GM18867 (cell line): ENCODE measurements around the gene TCERG1L.
"Not testable (repeated sequence)": the region's sequence is repeated elsewhere in the genome, so short reads cannot be mapped to it uniquely, and the experiment has no call there.

ENCODE experiments used
- ATAC-seq: cut with Tn5 transposase; IDR thresholded peaks from one replicate; pipeline ENCODE4 v1.9.1; 2021; ENCODE audit warnings: mild to moderate bottlenecking, moderate library complexity; ENCODE audit not compliant: unreplicated experiment

Gene TCERG1L

DNA sequence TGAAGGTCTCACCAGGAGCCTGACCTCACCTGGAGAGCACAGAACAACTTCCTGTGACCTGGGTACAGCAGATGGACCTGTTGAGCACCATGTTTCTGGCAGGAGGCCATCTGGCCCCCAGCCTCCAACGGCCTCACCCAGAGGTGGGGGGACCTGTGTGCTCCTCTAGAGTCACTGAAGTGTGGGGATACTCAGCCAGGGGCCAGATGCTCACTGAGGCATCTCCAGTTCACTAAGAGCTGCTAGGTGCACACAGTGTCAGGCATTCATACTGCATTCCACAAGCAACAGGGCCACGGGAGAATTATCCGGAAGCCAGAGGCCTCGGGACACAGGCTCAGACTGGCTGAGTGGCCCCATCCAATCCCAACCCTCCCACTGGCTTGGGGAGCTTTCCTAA is 161.4 kb downstream of the TCERG1L start:
- no peak for ATAC-seq

DNA sequence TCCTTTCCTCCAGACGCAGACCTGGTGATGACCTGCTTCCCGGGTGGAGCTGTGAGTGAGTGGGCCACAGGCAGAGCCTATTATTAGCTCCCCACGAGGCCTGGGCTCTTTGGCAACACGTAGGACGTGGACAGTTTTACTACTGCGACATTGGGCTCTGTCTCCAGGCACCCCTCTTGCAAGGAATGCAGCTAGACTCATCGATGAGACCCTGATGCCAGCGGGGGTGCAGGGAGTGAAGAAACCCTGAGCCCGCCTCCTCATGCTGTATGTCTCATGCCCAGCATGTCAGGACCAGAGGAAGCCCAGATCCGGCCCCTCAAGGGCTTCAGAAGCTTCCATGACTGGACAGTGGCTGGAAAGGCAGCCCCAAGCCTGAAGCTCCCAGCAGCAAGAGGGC is 161.9 kb downstream of the TCERG1L start:
- no peak for ATAC-seq

DNA sequence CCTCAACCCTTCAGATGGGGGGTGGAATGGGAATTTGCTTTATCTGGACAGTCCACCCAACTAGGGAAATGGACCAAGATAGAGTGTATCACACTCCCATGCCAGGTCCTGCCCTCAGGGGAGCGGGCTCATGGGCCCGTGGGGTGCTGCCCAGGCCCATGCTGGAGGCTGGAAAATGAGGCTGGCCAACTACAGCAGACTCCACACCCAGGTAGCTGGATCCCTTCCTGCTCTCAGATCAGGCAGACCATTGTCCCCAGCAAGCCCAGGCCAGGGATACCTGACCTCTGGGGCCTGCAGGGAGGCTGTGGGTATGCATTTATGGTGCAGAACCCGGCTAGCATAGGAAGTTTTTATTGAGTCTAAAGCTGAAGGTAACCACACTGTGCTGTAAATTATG is 162.4 kb downstream of the TCERG1L start:
- ATAC-seq: no peak

DNA sequence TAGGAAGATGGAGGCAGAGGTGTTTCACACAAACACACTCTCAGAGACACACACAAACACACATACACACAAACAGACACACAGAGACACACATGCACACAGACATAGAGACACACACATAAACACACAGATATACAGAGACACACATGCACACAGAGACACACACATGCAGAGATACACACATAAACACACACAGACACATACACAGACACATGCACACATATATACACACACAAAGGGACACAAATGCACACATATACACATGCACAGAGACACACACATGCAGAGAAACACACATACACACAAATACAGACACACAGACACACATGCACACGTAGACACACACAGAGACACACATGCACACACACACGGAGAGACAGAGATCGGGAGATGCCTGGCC is 163.3 kb downstream of the TCERG1L start:
- ATAC-seq: no peak

DNA sequence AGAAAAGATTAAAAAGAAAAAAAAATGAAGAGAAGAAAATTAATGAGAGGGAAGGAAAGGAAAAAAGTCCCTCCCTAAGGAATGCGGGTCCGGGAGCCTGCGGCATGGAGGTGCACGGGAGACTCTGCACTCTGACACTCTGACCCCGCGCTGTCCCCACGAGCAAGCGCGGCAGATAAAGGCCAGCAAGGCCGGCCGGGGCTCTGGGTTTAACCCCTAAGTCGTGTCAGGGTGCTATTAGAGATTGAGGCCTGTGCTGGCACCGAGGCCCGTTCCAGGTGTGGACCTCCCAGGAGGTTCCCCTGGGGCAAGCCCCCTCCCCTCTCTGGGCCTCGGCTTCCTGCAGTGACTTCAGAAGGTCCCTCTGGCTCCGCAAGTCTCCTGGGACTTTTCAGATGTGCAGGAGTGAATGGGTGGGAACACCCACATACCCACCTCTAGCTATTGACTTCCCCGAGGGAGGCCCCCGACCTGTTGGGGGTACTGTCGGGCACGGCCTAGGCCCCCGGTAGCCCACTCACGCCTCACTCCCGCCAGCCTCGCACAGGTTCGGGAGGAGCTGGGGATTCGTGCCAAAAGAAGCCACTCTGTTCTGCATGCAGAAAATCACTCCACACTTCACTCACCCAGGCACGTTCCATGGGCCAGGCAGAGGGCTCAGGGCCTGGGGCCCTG is 164.1 kb downstream of the TCERG1L start:
- ATAC-seq: no peak

DNA sequence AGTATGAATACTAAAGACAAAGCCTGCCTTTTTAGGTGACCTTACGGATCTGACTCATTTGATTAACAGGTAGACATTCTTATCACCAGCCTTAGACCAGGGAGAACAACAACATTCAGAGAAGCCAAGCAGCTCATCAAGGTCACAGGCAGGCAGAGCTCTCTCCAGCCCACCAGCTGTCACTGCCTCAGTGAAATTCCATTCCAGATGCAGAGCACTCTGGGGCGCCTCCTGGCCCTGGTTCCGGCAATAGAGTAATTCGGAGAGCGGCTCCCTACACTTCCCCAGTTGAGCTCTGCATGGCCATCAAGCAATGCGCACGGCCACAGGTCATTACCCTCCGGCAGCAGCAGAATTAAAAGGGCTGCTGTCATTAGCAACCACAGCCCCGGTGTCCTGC is 164.7 kb downstream of the TCERG1L start:
- ATAC-seq: no peak

DNA sequence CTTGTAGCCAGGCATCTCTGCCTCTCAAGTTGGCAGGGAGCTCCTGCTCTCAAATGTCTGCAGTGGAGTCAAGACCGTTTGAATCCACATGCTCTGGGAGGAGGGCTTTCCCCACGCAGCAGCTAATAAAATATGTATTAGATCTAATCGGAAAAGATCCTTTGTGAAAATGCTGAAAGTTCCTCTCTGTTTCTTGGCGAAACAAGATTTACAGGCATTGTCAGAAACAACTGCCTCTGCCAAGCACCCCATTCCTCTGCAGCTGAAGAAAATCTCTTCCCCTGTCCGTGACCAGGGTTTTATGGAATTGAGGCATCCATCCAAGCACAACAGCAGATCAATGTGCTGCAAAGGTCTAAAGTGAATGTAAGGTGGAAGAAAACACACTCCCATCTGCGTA is 165.8 kb downstream of the TCERG1L start:
- ATAC-seq: no peak

DNA sequence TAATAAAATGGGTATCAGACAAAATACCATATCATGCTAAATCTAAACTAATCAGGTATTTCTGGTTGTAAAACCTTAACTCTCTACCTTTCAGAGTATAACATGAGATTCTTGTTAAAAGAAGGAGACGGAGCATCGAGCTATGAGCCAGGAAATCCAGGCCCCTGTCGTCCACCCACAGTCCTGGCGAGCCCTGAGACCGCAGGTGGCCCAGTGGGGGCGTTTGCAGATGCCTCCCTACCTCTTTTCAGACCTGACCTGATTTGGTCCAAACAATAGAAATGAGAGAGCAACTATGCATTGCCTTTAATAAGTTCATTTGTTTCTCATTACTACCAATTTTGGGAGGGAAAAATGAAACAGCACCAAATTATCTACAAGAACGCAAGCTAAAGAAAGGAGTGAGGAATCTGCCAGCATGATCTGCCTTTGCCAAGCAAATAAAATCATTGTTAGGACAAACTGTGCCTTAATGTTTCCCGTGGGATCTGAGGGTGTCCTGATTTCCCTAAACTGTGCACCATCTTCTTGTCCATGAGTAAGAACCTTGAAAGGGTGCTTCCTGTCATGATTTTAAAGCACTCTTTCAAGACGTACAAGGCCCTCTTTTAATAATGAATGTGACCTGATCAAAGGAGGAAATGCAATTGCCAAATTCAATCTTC is 166.7 kb downstream of the TCERG1L start:
- ATAC-seq: no peak

DNA sequence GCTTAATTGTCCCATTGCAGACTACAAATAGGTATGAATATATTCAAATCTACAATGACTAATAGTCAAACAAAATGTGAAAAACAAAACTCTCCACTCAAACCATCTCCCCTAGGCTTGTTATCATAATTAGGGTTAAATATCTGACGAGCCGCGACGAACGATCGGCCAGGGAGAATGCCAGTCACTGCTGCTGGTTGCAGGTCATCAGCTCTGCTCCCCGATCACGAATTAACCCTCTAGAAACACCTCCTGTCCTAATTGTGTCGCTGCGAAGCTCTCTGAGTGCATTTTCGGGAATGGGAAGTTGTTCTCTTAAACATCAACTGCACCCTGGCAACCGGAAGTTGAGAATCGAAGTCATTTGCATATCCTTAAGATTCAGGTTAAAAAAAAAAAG is 167.3 kb downstream of the TCERG1L start:
- no peak for ATAC-seq

DNA sequence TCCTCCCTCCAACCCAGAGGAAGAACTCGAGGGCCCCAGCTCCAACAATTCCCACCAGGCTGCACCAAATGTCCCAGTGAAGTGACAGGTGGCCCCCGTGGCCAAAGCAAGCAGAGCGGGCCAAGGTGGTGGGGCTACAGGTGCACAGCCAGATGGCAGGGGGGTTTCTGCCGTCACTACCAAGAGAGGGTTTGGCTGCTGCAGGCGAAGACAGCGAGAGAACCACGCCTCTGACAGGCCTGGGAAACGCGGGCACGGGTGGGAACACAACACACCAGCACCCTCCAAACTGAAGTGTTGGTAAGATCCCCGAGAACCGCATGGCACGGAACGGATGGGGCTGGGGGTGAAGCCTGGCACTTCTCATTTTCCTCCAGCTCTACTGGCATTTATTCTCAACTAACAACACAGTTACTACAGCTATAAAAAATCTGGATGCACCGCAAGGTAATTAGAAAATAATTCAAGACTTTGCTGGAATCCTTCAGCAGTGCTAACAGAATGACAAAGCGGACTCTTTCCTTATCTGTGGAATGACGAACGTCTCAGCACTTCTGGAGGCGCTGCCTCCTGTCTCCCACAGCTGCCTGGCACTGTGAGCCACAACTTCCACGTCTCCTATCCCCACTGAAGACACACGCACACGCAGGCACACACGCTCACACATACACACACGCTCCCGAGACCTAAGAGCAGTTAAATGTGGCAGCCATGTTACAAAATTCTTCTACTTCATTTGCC is 167.9 kb downstream of the TCERG1L start:
- ATAC-seq: no peak

DNA sequence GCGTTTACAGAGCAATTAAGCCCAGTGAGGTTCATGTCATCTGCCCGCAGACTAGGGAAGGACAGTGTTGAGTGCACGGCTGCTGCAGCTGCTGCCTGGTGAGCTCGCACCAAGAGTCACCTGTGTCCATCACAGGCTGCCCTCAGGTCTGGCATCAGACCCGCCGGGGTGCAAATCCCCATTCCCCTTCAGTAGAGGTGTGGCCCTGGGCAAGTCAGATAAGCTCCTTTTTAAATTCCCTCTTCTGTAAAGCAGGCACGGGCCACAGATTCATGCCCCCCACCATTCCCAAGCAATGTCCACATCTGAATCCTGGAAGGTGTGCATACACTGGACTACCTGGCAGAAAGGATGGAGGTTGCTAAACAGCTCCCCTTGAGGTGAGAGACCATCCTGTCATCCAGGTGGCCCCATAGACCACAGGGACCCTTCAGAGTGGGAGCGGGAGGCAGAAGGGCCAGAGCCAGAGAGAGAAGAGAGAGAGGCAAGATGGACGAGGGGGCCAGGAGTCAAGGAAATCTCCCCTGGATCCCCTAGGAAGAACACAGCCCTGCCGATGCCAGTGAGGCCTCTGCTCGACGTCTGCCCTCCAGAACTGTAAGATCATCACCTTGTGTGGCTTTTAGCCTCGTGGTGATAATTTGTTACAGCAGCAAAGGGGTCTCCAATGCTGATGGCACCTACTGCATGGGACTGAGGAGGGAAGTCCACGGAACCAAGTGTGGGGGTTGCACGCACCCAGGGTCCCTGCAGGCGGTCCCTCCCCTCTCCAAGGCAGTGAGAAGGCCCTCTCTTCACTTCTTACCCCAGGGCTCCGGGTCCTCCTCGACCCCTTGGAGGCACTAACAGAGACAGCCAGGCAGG is 168.8 kb downstream of the TCERG1L start:
- no peak for ATAC-seq

DNA sequence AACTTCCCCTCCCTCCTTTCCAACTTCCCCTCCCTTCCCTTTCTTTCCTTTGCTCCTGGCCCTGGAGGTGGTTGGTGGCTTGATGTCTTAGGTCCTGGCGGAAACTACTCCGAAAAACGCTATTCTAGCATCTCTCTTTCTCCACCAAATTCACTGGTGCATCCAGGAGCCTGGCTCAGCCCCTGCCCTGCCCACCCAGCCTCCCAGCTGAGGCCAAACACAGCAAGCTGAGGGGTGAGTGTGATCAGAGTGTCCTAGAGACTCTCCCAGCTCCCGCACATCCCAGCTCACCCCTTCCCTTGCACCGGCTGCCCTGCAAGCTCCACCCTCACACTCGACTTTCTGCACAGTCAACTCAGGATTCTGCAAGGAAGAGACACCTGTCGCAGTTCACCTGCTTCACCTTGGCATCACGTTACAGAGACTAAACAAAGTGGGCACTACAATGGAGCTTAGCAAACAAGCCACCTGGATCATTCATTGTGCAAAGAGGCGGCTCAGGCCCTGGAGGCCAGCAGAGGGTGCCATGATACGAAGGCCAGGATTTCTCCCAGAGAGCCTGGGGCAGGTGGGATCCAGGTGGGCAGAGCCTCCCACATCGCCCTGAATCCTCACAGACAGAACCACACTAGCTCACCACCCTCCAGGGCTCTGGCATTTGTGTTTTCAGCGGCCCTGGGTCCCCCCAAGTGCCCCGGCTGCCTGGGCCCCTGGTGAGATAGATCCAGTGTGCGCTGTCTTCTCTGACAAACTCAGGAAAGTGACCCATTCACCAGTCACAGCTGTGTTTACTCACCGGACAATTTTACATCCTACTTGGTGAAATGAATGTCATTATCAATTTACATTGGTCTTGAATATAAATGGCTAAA is 169.6 kb downstream of the TCERG1L start:
- no peak for ATAC-seq

DNA sequence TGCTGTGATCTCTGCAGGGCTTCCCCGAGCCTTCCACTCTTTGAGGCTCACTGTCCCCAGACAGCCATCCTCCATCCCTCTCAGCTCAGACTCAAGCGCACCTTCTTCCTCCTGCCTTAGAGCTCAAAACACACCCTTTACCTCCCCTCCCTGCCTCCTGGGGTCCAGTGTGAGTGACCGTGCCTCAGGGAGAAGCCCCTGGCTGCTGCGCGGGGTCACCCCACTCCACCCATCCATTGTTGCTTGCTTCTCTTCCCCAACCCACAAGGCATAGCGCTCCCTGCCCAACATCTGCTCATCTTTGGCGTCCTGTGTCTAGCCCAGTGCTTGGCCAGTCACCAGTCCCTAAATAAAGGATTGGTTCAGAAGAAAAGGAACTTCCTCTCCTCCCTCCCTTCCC is 170.3 kb downstream of the TCERG1L start:
- no peak for ATAC-seq

DNA sequence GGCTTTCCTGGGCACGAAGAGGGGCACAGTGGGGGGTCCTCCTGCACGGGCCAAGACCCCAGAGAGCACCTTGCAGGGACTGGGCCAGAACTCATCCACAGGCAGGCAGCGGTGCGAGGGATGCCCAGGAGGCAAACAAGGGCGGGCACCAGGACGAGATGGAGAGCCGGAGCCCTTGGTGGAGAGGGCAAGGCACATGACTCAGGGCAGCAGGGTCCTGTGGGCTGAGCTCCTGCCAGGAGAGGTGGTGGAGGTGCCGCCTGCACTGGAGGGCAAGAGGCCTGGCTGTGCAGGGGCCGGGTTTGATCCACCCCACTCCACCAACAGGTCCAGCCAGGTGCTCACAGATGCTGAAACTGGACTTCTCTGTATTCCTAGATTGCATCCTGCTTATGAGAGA is 170.9 kb downstream of the TCERG1L start:
- no peak for ATAC-seq

DNA sequence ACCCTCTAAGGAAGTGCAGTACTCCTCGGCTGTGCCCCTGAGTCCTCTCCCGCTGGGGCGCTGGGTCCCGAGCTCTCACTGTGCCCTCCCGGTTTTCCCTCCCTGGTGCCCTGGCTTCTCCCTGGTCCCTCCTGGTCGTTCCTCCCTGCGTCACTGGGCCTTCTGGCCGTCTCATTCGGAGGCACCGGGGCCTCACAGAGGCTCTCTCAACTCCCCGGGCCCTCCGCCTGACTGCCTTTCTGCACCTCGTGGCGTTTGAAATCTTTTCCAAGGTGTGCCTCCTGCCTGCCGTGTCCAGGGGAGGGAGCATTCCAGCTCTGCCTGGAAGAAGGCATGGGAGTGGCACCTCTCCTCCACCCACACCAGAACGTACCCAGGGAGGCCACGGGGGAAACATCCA is 174.3 kb downstream of the TCERG1L start:
- ATAC-seq: no peak

DNA sequence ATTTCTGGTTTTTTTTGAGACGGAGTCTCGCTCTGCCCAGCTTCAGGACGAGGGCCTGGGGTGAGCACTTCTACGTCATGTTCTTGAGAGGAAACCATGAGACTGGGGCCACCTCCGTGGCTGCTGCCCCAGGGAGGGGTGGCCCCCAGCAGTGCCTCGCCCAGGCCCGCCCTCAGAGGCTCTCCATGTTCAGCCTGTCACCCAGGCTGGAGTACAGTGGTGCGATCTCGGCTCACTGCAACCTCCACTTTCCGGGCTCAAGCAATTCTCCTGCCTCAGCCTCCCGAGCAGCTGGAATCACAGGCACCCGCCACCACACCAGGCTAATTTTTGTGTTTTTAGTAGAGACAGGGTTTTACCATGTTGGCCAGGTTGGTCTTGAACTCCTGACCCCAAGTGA is 175.2 kb downstream of the TCERG1L start:
- ATAC-seq: not testable (repeated sequence)

DNA sequence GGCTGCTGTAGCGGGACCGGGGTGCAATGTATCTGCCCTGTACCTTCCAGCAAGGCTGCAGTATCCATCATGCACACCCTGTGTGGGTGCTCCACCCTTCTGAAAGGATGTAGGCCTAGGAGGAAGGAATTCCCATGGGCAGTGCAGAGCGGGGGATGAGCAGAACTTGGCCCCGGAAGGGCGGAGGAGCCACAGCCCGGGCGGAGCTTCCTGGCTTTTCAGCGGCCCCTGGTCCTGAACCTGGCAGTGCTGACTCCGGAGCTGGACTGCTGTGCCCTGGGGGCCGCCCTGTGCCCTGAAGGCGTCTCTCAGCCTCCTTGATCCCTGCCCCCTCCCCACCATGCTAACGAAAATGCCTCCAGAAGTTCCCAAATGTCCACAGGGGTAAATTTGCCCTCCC is 175.8 kb downstream of the TCERG1L start:
- no peak for ATAC-seq

DNA sequence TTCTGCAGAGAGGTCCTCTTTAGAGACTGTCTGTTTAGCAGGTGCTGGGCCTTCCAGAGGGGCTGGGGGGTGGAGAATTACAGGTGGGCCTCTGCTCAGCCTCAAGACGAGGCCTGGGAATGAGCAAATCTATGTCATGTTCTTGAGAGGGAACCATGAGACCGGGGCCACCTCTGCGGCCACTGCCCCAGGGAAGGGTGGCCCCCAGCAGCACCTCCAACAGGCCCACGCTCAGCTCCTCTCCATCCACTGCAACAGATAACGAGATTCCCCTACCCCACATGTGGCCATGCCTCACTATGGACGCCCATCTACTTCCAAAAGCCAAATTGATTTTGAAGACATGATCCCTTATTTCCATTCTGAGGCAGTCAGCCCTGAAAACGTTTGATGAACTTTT is 176.9 kb downstream of the TCERG1L start:
- ATAC-seq: no peak

DNA sequence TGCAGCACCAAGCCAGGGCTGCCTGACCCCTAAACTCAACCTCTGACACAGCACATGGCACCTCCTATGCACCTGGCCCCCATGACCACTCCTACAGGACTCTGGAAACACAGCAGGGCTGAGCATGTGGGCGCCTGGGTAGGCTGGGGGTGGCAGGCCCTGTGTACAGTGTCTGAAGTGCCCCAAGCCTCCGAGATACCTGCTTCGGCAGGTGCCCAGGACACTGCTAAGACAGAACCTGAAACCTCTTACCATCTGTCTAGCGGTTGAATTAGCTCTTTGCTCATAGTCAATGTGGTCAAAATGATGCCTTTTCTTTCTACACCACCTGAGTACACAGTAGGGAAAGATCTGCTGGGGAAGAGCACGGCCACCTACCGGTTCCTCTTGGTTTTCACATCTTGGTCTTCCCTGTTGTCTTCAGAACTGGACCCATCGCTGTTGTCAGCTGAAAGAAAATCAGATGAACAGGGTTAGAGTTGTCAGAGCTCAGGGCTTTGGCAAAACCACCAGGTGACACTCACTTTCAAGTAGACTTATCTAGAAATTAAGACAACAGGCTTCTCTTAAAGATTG is 177.4 kb downstream of the TCERG1L start:
- ATAC-seq: no peak

DNA sequence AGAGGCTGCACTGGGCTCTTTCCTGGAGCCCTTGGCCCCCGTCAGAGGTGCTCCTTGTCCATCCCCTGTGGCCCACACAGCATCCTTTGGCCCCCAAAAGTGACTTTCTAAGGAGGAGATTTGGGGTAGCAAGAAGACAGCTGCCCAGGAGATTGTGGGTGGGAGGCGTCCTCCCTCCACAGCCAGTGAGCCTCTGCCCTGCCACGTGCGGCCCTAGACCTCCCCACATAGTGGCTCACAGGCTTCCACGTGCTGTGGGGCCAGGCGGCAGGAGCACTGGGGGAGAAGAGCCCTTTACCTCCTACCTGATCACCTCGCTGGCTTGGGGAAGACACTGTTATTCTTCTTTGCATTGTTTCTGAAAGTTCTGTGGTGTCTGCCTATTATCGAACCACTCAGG is 178.8 kb downstream of the TCERG1L start:
- no peak for ATAC-seq
